CD4-positive, alpha-beta T cell treated with Interleukin-17A for 1 hour (primary cell): ENCODE data around the gene MAX.

Experiments
- DNase-seq: peaks from one replicate; pipeline ENCODE4 v3.0.0-alpha.2; 2020

MAX gene

GRCh38 chr14:65102441-65103149 is at the start of gene MAX:
Gene MAX (minus strand): TSS chr14:65102517. CDS start chr14:65102339, 178 bp downstream.
- DNase-seq, result peak; percentile 99

- no peak for DNase-seq
These were observed 49.3 kb upstream of the MAX start for GRCh38 chr14:65151609-65151956.

- no peak for DNase-seq
These were observed 48.7 kb upstream of the MAX start for GRCh38 chr14:65150898-65151608.

GRCh38 chr14:65149116-65149515 is 46.8 kb upstream of the MAX start:
- DNase-seq, result no peak

DNA sequence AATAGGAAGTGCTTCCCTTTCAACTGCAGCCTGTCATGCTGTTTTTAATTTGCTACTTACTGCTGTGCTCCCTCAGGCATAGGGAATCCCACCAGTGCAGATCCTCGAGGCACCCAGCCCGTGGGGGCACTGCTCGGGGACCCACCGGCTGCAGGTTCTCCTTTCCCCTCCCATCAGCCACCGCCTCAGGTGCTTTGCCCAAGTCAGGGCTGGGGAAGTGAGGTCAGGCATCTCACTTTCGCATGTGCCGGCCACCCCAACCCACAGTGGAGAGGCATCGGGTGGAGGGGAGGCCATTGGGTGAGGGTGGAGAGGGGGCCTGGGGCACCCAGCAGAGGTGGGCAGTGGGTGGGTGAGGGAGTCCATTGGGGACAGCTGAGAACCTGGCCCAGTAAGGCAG is 41.9 kb upstream of the MAX start:
- DNase-seq, result no peak

GRCh38 chr14:65142914-65143625 is 40.8 kb upstream of the MAX start:
- DNase-seq, result no peak

GRCh38 chr14:65142429-65142828 is 40.1 kb upstream of the MAX start:
- DNase-seq, result no peak

DNA sequence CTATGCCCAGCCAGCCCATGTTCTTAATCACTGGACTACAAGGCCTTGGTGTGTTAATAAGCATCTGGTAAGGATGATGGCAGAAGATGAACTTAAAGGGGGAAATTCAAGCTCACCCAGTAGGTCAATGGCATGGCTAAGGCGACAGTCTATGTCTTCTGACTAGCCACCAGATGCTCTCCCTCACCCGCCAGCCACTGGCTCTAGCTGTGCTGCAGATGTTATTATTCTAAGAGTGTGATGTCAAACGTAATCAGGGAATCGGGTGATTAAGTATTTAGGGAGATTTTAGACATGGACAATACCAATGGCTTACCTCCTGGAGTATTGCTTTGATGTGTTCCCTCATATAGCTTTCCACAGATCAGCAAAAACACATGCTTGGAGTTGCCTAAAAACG is 39.2 kb upstream of the MAX start:
- DNase-seq, result no peak

DNA sequence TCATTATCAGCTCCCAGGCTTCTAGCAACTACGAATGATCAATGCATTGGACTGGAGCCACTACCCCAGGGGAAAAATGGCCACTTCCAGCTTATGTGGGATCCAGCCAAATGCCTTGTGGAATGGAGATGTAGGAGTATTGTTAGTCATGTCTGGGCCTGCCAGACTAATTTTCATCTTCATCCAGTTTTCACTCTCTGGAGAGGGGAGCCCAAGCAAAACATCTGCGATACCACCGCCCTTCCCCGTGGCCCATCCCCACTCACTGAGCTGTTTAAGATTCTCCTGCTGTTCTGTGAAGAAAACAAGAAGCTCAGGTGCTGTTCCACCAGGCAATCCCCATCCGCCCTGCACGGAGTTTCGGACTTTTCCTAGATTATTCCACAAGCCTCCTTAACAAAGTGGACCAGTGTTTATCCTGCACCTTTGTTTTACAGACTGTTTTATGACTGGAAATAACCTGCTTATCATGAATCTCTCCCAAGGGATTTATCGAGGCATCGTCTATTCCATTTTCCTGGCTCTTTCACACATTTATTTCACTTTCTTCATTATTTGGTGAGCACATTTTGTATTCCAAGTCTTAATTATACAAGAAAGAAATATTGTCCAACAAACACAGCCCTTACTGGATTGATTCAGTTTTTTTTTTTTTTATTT is 35.5 kb upstream of the MAX start:
- DNase-seq, result no peak

DNA sequence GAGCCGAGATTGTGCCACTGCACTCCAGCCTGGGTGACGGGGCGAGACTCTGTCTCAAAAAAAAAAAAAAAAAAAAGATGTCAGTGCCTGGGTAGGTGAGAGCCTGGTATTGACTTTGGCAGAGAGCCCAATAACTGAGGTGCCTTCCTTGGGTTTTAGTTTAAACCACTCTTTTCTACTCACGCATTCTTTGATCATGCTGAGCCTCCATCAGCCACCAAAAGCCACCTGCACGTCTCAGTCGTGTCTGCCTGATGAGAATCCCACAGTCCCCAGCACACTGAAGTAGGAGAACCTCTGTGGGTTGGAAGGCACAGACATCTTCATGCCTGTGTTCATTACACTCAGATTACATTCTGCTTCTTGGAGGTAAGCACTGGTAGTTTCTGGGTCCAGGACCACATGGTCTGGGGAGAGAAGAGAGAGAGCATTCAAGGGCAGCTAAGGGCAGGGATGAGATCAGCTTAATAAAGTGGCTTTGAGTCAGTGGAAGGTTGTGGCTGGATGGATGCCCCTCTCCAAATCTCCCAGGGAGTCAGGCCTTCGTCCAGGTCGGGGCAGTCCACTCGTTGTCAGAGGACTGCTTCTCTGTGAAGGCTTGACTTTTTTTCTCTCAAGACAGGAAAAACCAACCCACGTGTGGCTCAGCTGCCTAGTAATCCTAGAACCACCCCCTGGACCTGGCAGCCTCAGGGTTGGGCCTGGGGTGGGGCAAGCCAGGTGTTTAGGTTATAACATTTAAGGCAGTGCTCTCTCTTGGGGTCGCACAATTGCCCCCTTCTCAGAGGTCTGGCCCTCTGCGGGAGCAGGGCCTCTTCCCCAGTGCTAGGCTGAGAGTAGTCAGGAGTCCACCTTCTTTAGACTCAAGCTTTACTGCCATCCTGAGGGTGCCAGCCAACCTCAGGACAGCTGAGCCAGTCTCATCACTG is 32.6 kb upstream of the MAX start:
- DNase-seq, result no peak

- no peak for DNase-seq
These were observed 30.5 kb upstream of the MAX start for GRCh38 chr14:65132855-65133254.

GRCh38 chr14:65131301-65131701 is 29.0 kb upstream of the MAX start:
- DNase-seq, result no peak

DNA sequence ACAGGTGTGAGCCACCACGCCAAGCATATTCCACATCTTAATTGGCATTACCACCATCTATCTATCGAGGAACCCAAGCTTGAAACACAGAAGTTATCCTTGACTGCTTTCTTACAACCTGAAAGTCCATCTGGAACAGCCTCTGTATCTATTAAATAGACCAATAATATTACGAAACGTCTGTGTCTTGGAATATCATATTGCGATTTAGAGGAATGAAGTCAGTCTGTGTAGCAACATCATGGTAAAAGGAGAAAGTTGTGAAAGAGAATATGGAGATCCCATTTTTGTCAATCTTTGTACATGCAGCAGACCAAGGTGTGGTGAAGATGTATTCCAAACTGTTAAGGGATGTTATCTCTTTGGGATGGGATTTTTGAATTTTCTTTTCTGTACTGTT is 25.8 kb upstream of the MAX start:
- DNase-seq, result no peak

GRCh38 chr14:65117769-65118745 is 15.7 kb upstream of the MAX start:
- no peak for DNase-seq

DNA sequence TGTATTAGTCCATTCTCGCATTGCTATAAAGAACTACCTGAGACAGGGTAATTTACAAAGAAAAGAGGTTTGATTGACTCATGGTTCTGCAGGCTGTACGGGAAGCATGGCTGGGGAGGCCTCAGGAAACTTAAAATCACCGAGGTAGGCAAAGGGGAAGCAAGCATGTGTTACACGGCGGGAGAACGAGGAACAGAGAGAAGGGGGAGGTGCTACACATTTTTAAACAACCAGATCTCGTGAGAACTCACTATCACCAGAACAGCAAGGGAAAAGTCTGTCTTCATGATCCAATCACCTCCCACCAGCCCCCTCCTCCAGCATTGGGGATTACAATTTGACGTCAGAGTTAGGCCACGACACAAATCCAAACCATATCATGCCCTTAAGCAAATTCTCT is 13.3 kb upstream of the MAX start:
- no peak for DNase-seq

DNA sequence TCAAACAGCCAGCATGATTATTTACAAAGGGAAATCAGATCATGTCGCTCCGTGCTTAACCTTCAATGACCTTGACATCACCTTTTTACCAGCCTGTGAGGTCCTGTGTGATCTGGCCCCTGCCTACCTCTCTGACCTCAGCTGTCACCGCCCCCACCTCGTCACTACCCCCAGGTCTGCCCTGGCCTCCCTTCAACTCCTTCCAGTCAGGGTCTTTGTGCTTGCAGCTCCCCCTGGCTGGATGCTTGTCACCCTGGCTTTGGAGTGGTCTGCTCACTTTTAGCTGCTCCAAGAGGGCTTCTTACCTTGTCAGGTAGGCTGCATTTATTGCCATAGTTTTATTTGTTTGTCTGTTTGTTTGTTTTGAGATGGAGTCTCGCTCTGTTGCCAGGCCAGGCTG is 8.2 kb upstream of the MAX start:
- no peak for DNase-seq

GRCh38 chr14:65109357-65109756 is 7.0 kb upstream of the MAX start:
- no peak for DNase-seq

DNA sequence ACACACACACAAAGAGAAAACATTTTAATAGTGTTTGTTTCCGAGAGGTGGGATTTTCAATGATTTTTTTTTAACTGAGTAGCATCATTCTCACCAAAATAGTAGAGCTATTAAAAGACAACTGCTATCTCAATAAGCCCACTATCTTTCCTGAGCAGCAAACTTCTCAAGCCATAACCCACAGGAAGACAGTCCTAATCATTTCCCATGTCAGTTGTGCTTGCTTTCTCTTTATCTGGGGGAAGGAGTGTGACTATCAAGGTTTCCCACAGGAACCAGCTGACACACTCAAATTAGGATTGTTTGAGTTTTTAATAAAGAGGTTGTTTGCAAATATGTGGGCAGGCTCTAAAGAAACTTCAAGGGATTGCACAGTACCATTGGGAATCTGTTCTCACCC is 4.9 kb upstream of the MAX start:
- no peak for DNase-seq

DNA sequence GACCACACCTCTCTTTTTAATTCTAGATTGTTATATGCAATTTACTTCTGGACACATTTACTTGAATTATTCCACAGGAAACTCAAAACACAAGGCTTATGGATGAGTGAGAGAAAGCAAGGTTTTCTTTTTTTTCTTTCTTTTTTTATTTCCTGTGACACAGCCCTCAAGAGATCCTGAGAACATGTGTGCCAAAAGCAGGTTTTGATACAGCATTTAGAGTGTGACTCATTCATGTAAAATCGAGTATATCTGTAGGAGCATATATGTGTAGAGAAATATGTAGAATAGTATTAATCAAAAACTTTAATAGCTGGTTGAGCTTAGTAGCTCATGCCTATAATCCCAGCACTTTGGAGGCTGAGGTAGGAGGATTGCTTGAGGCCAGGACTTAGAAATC is 4.4 kb upstream of the MAX start:
- no peak for DNase-seq

DNA sequence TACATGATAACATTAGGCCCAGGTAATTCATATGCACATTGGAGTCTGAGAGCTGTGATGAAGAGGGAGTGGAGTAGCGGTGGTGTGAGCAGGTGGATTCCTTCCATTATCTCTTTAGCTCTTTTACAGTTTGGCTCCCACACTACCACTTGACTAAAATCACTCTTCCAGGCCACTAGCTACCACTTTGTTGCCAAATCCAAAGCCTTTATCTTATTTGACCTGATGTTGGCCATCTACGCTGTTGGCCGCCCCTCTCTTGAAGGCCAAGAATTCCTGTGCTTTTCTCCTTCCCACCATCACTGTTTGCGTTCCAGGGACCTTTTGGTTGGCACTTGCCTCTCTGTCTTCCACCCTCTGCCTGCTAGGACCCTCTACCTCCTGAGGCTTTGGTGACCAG is 4.0 kb upstream of the MAX start:
- DNase-seq, result no peak

DNA sequence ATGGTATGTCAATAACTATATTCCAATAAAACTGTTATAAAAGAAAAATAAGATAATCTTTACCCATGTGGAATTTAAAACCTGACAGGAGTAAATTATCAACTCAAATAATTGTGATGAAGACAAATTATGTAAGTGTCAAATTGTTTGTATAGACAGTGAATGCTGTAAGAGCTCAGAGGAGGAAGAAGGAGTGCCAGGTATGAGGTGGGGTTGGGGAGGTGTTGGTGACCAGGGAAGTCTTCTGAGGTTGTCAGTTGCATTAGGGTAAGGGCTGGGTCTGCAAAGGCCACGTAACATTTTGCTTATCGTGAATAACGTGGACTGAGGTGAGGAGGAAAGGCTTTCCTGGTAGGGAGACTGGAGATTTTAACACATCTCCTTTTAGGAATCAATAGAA is 2.5 kb upstream of the MAX start:
- no peak for DNase-seq
